ENCODE measurements around the gene SIRPD.
A peak's percentile ranks its signal among the peaks of the same experiment; 100 is the strongest.

The SIRPD gene

DNA sequence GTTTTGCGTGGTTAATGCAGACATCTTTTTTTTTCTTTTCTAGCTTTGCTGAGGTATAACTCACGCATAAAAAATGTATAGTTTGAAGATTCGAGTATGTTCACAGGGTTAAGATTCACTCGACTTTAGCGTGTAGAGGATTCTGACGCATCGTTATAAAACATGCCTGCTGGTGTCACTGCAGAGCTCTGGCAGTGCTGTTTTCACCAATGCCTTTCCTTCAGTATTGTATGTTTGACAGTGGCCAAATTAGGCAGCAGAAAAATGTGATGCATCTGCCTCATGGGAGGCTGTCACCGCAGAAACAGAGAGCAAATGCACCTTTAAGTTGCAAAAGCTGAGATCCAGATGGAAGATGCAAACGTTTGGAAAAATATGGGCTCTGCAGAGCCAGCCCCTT lies 48.3 kb downstream of the SIRPD start:
- H3K27ac ChIP-seq (ENCODE audit: insufficient read depth in 1 of 2, low read depth in 1 of 2, low read length in 2 of 2, poor library complexity in 1 of 2, severe bottlenecking in 2 of 2) = no peak overlapping the region
- ChIA-PET POLR2A (interaction anchor here (1.0 kb wide), 1 partner anchor 13 kb away, joined by 4 read pairs; no protein-coding TSS in a partner anchor), CTCF (interaction anchor here (0.6 to 8.1 kb wide), 22 partner anchors 9 to 293 kb away, joined by 3 to 115 read pairs (median 6); partner anchors contain the start of gene SIRPB2)
- WGBS (ENCODE audit: insufficient coverage) = 4% methylated on average over 5 of the region's 9 CpGs
- DNase-seq = peak; percentile 56 to 80 (median 79)
- no peaks in the 10 kb centered on the region for H3K36me3 ChIP-seq (ENCODE audit: control insufficient read depth in 4 of 4, insufficient read depth in 4 of 4, low read length in 3 of 4)
- H3K4me1 ChIP-seq (ENCODE audit: control extremely low read depth in 1 of 4, control insufficient read depth in 4 of 4, insufficient read depth in 4 of 4, low read length in 3 of 4) = peaks cover 0 to 5% (median 1%) of the 10 kb centered on the region in 4 experiments
- no peaks in the 10 kb centered on the region for H3K27me3 ChIP-seq (replicated peaks in 2 of 5; ENCODE audit: control insufficient read depth in 4 of 5, insufficient read depth in 5 of 5, low read length in 4 of 5)
- H3K4me3 ChIP-seq (ENCODE audit: control insufficient read depth in 1 of 7, extremely low read depth in 1 of 7, insufficient read depth in 4 of 7, low read depth in 2 of 7, low read length in 6 of 7) = no peak overlapping the region
- H3K9me3 ChIP-seq (ENCODE audit: control extremely low read depth in 1 of 5, control insufficient read depth in 4 of 5, insufficient read depth in 2 of 5, low read depth in 1 of 5, low read length in 4 of 5) = peaks cover 0 to 9% (median 2%) of the 10 kb centered on the region in 5 experiments

DNA sequence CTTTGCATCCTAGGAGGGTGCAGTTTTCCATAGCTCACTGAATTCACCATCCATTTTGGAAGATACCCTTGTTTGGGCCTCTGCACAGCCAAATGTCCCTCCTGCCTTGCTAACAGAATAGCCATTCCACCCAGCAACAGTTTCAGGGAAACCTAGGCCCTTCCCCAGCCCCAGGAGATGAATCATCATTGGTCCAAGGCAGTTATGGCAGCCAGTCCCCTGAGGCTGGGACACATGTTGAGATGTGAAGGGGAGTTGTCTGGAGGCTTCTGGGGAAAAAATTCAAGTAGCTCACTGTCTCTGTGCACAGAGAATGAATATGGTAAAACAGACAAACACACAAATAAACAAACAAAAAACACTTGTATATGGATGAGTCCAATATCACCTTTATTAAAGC lies 48.9 kb downstream of the SIRPD start:
- H3K27ac ChIP-seq (ENCODE audit: insufficient read depth in 1 of 2, low read depth in 1 of 2, low read length in 2 of 2, poor library complexity in 1 of 2, severe bottlenecking in 2 of 2) = no peak overlapping the region
- CTCF ChIA-PET = interaction anchor here (0.6 to 8.1 kb wide), 23 partner anchors 8 to 294 kb away, joined by 3 to 115 read pairs (median 5); partner anchors contain the start of gene SIRPB2
- peaks cover 0 to 5% (median 1%) of the 10 kb centered on the region in 4 experiments for H3K4me1 ChIP-seq (ENCODE audit: control extremely low read depth in 1 of 4, control insufficient read depth in 4 of 4, insufficient read depth in 4 of 4, low read length in 3 of 4)
- no peak overlapping the region for H3K4me3 ChIP-seq (ENCODE audit: control insufficient read depth in 1 of 7, extremely low read depth in 1 of 7, insufficient read depth in 4 of 7, low read depth in 2 of 7, low read length in 6 of 7)
- H3K36me3 ChIP-seq (ENCODE audit: control insufficient read depth in 4 of 4, insufficient read depth in 4 of 4, low read length in 3 of 4) = no peaks in the 10 kb centered on the region
- H3K27me3 ChIP-seq (replicated peaks in 2 of 5; ENCODE audit: control insufficient read depth in 4 of 5, insufficient read depth in 5 of 5, low read length in 4 of 5) = no peaks in the 10 kb centered on the region
- no peak for DNase-seq
- H3K9me3 ChIP-seq (ENCODE audit: control extremely low read depth in 1 of 5, control insufficient read depth in 4 of 5, insufficient read depth in 2 of 5, low read depth in 1 of 5, low read length in 4 of 5) = peaks cover 0 to 9% (median 2%) of the 10 kb centered on the region in 5 experiments
- POLR2A ChIA-PET = no interaction called here

DNA sequence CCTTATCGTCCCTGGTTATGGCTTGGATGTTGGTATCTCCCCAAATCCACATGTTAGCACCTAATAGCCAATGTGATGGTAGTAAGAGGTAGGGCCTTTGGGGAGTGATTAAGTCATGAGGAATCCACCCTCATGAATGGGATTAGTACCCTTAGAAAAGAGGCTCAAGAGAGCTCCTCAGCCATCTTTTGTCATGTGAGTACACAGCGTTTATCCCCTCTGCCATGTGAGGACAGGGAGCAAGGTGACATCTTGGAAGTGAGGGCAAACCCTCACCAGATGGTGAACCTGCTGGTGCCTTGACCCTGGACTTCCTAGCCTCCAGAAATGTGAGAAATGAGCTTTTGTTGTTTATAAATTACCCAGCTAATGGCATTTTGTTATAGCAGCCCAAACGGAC lies 50.2 kb downstream of the SIRPD start:
- H3K27ac ChIP-seq (ENCODE audit: insufficient read depth in 1 of 2, low read depth in 1 of 2, low read length in 2 of 2, poor library complexity in 1 of 2, severe bottlenecking in 2 of 2) = no peak overlapping the region
- ChIA-PET POLR2A (interaction anchor here (0.7 kb wide), 1 partner anchor 571 kb away, joined by 3 read pairs; no protein-coding TSS in a partner anchor), CTCF (interaction anchor here (0.7 to 8.1 kb wide), 11 partner anchors 15 to 269 kb away, joined by 3 to 115 read pairs (median 3); partner anchors contain the start of genes NSFL1C and SIRPB2)
- no peaks in the 10 kb centered on the region for H3K36me3 ChIP-seq (ENCODE audit: control insufficient read depth in 4 of 4, insufficient read depth in 4 of 4, low read length in 3 of 4)
- H3K4me3 ChIP-seq (ENCODE audit: control insufficient read depth in 1 of 7, extremely low read depth in 1 of 7, insufficient read depth in 4 of 7, low read depth in 2 of 7, low read length in 6 of 7) = no peak overlapping the region
- H3K9me3 ChIP-seq (ENCODE audit: control extremely low read depth in 1 of 5, control insufficient read depth in 4 of 5, insufficient read depth in 2 of 5, low read depth in 1 of 5, low read length in 4 of 5) = peaks cover 0 to 6% (median 0%) of the 10 kb centered on the region in 5 experiments
- H3K27me3 ChIP-seq (replicated peaks in 2 of 5; ENCODE audit: control insufficient read depth in 4 of 5, insufficient read depth in 5 of 5, low read length in 4 of 5) = no peaks in the 10 kb centered on the region
- WGBS (ENCODE audit: insufficient coverage) = 100% methylated on average over 2 of the region's 3 CpGs
- H3K4me1 ChIP-seq (ENCODE audit: control extremely low read depth in 1 of 4, control insufficient read depth in 4 of 4, insufficient read depth in 4 of 4, low read length in 3 of 4) = peaks cover 0 to 7% (median 1%) of the 10 kb centered on the region in 4 experiments
- no peak for DNase-seq

DNA sequence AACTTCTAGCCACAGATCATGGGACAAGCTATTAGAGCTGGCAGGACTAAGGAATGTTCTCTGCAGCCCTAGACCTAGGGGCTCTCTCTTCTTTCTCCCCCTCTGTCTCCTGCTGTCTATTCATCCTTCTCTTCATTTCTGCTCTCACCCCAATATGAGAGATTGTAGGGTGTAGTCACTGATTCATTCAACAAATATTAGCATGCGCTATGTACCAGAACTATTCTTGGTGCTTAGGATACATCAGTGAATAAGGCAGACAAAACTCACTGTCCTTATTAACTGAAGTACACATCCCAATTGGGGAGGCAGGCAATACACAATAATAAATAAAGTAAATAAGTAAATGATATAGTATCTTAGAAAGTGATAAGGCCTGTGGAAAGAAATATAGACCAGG lies 51.6 kb downstream of the SIRPD start:
- no peak for DNase-seq
- no peaks in the 10 kb centered on the region for H3K36me3 ChIP-seq (ENCODE audit: control insufficient read depth in 4 of 4, insufficient read depth in 4 of 4, low read length in 3 of 4)
- peaks cover 0 to 11% (median 0%) of the 10 kb centered on the region in 5 experiments for H3K9me3 ChIP-seq (ENCODE audit: control extremely low read depth in 1 of 5, control insufficient read depth in 4 of 5, insufficient read depth in 2 of 5, low read depth in 1 of 5, low read length in 4 of 5)
- peaks cover 0 to 9% (median 2%) of the 10 kb centered on the region in 4 experiments for H3K4me1 ChIP-seq (ENCODE audit: control extremely low read depth in 1 of 4, control insufficient read depth in 4 of 4, insufficient read depth in 4 of 4, low read length in 3 of 4)
- ChIA-PET CTCF (interaction anchor here (1.1 to 8.1 kb wide), 8 partner anchors 13 to 295 kb away, joined by 3 to 115 read pairs (median 8); partner anchors contain the start of gene SIRPB2), POLR2A (no interaction called here)
- no peak overlapping the region for H3K27ac ChIP-seq (ENCODE audit: insufficient read depth in 1 of 2, low read depth in 1 of 2, low read length in 2 of 2, poor library complexity in 1 of 2, severe bottlenecking in 2 of 2)
- no peak overlapping the region for H3K4me3 ChIP-seq (ENCODE audit: control insufficient read depth in 1 of 7, extremely low read depth in 1 of 7, insufficient read depth in 4 of 7, low read depth in 2 of 7, low read length in 6 of 7)
- no peaks in the 10 kb centered on the region for H3K27me3 ChIP-seq (replicated peaks in 2 of 5; ENCODE audit: control insufficient read depth in 4 of 5, insufficient read depth in 5 of 5, low read length in 4 of 5)
- no CpG with 5 or more reads among the region's 1 CpG for WGBS (ENCODE audit: insufficient coverage)

DNA sequence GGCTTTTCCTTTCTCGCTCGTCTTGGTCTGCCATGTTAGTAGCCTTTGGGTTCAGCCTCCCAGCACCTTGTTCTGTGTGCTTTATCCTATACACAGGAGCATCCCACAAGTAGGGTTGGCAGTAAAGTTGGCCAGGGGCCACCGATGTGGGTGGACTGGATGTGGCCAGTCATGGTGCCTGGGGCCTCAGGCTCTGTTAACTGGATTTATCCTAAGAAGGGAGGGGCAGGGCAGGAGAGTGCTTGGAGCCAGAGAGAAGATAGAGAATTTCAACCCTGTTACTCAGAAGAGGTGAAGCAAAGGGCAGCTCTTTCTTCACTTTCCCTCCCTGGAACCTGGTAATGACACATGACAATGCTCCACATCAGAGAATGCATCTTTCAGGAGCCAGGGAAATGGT lies 52.1 kb downstream of the SIRPD start:
- POLR2A ChIA-PET = no interaction called here
- Histone ChIP-seq H3K36me3 (ENCODE audit: control insufficient read depth in 4 of 4, insufficient read depth in 4 of 4, low read length in 3 of 4) (no peaks in the 10 kb centered on the region), H3K27me3 (replicated peaks in 2 of 5; ENCODE audit: control insufficient read depth in 4 of 5, insufficient read depth in 5 of 5, low read length in 4 of 5) (no peaks in the 10 kb centered on the region), H3K9me3 (ENCODE audit: control extremely low read depth in 1 of 5, control insufficient read depth in 4 of 5, insufficient read depth in 2 of 5, low read depth in 1 of 5, low read length in 4 of 5) (peaks cover 0 to 11% (median 0%) of the 10 kb centered on the region in 5 experiments), H3K27ac (ENCODE audit: insufficient read depth in 1 of 2, low read depth in 1 of 2, low read length in 2 of 2, poor library complexity in 1 of 2, severe bottlenecking in 2 of 2) (no peak overlapping the region), H3K4me1 (ENCODE audit: control extremely low read depth in 1 of 4, control insufficient read depth in 4 of 4, insufficient read depth in 4 of 4, low read length in 3 of 4) (peaks cover 0 to 14% (median 5%) of the 10 kb centered on the region in 4 experiments), H3K4me3 (ENCODE audit: control insufficient read depth in 1 of 7, extremely low read depth in 1 of 7, insufficient read depth in 4 of 7, low read depth in 2 of 7, low read length in 6 of 7) (no peak overlapping the region)
- no peak for DNase-seq
- 100% methylated on average over 1 of the region's 3 CpGs for WGBS (ENCODE audit: insufficient coverage)
- CTCF ChIA-PET = interaction anchor here (1.2 to 8.1 kb wide), 14 partner anchors 12 to 296 kb away, joined by 3 to 115 read pairs (median 10); partner anchors contain the start of genes NSFL1C and SIRPB2

DNA sequence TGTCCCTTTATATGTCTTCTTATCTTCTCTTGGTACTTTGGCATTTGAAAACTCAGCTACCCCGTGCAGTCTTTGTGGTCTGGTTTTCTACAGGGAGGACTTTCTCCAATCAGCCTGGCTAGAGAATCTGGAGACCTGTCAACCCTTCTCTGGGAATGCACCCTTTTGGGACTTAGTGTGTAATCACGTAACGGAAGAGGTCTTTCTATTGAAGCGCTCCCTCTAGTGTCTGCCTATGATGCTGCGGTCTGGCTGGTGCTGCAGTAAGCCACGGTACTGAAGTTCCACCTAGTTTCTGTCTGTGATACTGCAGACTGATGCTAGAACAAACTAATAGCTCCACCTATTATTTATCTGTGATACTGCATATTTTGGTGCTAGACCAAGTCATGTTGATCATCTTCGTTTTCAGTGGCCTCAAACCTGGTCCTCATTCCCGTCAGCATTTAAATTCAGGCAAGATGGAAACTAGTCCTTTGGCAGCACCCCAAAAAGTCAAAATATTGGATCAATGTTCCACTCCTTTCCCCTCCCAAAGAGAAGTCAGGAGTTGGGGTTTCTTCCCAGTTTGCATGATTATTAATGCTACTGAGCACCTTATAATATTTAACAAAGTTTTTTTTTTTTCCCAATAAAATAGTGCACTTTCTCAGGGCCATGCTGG lies 53.8 kb downstream of the SIRPD start:
- ChIA-PET POLR2A (interaction anchor here (0.6 to 1.2 kb wide), 5 partner anchors 29 to 250 kb away, joined by 3 to 5 read pairs (median 3); partner anchors contain the start of gene NSFL1C), CTCF (interaction anchor here (0.6 to 8.1 kb wide), 39 partner anchors 11 to 348 kb away, joined by 3 to 115 read pairs (median 5); partner anchors contain the start of genes NSFL1C and SIRPB2)
- Histone ChIP-seq H3K27ac (ENCODE audit: insufficient read depth in 1 of 2, low read depth in 1 of 2, low read length in 2 of 2, poor library complexity in 1 of 2, severe bottlenecking in 2 of 2) (no peak overlapping the region), H3K9me3 (ENCODE audit: control extremely low read depth in 1 of 5, control insufficient read depth in 4 of 5, insufficient read depth in 2 of 5, low read depth in 1 of 5, low read length in 4 of 5) (peaks cover 0 to 11% (median 0%) of the 10 kb centered on the region in 5 experiments), H3K4me1 (ENCODE audit: control extremely low read depth in 1 of 4, control insufficient read depth in 4 of 4, insufficient read depth in 4 of 4, low read length in 3 of 4) (peaks cover 0 to 12% (median 4%) of the 10 kb centered on the region in 4 experiments), H3K4me3 (ENCODE audit: control insufficient read depth in 1 of 7, extremely low read depth in 1 of 7, insufficient read depth in 4 of 7, low read depth in 2 of 7, low read length in 6 of 7) (no peak overlapping the region), H3K36me3 (ENCODE audit: control insufficient read depth in 4 of 4, insufficient read depth in 4 of 4, low read length in 3 of 4) (no peaks in the 10 kb centered on the region), H3K27me3 (replicated peaks in 2 of 5; ENCODE audit: control insufficient read depth in 4 of 5, insufficient read depth in 5 of 5, low read length in 4 of 5) (no peaks in the 10 kb centered on the region)
- 6% methylated on average over 6 of the region's 8 CpGs for WGBS (ENCODE audit: insufficient coverage)
- peak; percentile 94 to 96 (median 96) for DNase-seq

DNA sequence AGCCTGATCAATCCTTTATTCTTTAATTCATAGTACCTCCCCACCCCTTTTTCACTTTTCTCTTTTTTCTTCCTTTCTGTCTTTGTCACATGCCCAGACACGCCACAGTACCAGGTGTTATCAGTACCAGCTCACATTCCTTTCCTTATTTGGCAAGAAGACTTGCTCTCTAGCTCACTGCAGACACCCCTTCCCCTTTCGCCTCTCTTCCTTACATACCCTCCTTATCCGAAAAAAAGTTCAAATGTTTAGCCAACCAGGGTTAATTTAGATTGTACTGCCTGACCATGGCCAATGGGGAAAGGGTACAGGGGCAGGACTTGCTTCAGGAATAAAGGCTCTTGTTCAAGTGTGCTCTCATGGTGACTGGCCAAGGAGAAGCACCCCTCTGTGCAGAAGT lies 57.0 kb downstream of the SIRPD start:
- Histone ChIP-seq H3K27me3 (replicated peaks in 2 of 5; ENCODE audit: control insufficient read depth in 4 of 5, insufficient read depth in 5 of 5, low read length in 4 of 5) (no peaks in the 10 kb centered on the region), H3K36me3 (ENCODE audit: control insufficient read depth in 4 of 4, insufficient read depth in 4 of 4, low read length in 3 of 4) (no peaks in the 10 kb centered on the region), H3K9me3 (ENCODE audit: control extremely low read depth in 1 of 5, control insufficient read depth in 4 of 5, insufficient read depth in 2 of 5, low read depth in 1 of 5, low read length in 4 of 5) (peaks cover 0 to 11% (median 0%) of the 10 kb centered on the region in 5 experiments), H3K27ac (ENCODE audit: insufficient read depth in 1 of 2, low read depth in 1 of 2, low read length in 2 of 2, poor library complexity in 1 of 2, severe bottlenecking in 2 of 2) (no peak overlapping the region), H3K4me1 (ENCODE audit: control extremely low read depth in 1 of 4, control insufficient read depth in 4 of 4, insufficient read depth in 4 of 4, low read length in 3 of 4) (peaks cover 0 to 12% (median 4%) of the 10 kb centered on the region in 4 experiments), H3K4me3 (ENCODE audit: control insufficient read depth in 1 of 7, extremely low read depth in 1 of 7, insufficient read depth in 4 of 7, low read depth in 2 of 7, low read length in 6 of 7) (no peak overlapping the region)
- 61% methylated on average over 3 of the region's 3 CpGs for WGBS (ENCODE audit: insufficient coverage)
- ChIA-PET CTCF (interaction anchor here (0.8 to 3.3 kb wide), 7 partner anchors 8 to 420 kb away, joined by 3 to 18 read pairs (median 3); no protein-coding TSS in a partner anchor), POLR2A (no interaction called here)
- peak in 1 of 3 donors; percentile 33 for DNase-seq

Data from common myeloid progenitor, CD34-positive (primary cell).